OCI-LY7 (cell line): ENCODE results near the gene PPARG. TPM values are rescaled to one million over a fixed set of nuclear protein-coding genes. Genes with fewer than 3 reads are reported as not detected.

Experiments used
- BruUV-seq: library from RNA; stranded (reverse); fragments of 400-500 nt; replicated peaks from 2 replicates; lab custom pipeline; 2021; lab: Mats Ljungman, UMichigan
- CTCF ChIA-PET: fragments of 300-600 bp; sonication (Branson Sonifier 250); formaldehyde crosslinking; loops from one replicate; lab custom pipeline; 2022; ENCODE audit warnings: antibody characterized with exemption; ENCODE audit not compliant: unreplicated experiment; lab: Charles Lee
- POLR2A ChIA-PET: fragments of 300-600 bp; sonication (Branson Sonifier 250); formaldehyde crosslinking; loops from one replicate; lab custom pipeline; 2022; ENCODE audit warnings: antibody characterized with exemption; lab: Charles Lee
- DNase-seq: peaks from one replicate; pipeline ENCODE4 v3.0.0-alpha.2; 2015; ENCODE audit warnings: low spot score
- H2AFZ ChIP-seq: fragments of 200-600 bp; sonication (generic), shearing (Covaris generic); 2 replicates; pipeline ENCODE4 v1.6.1; 2014; ENCODE audit warnings: mild to moderate bottlenecking, antibody characterized with exemption, low read length, moderate library complexity
- H3K27ac ChIP-seq: fragments of 200-600 bp; sonication (generic); 2 replicates; pipeline ENCODE4 v1.5.1; 2014; ENCODE audit warnings: mixed run types, low read depth, mild to moderate bottlenecking, moderate library complexity, low read length, inconsistent platforms; ENCODE audit not compliant: poor library complexity, severe bottlenecking
- H3K36me3 ChIP-seq: fragments of 200-600 bp; sonication (generic); 2 replicates; pipeline ENCODE4 v1.6.1; 2014; ENCODE audit warnings: mild to moderate bottlenecking, antibody characterized with exemption, low read length, moderate library complexity, mixed read lengths; ENCODE audit not compliant: insufficient read depth
- H3K4me1 ChIP-seq: fragments of 200-600 bp; sonication (generic); 2 replicates; pipeline ENCODE4 v1.5.1; 2014; ENCODE audit warnings: mild to moderate bottlenecking, low read length; ENCODE audit not compliant: insufficient read depth, poor library complexity, severe bottlenecking
- H3K4me2 ChIP-seq: fragments of 200-600 bp; sonication (generic); 2 replicates; pipeline ENCODE4 v1.6.1; 2014; ENCODE audit warnings: mild to moderate bottlenecking, low read length
- H3K4me3 ChIP-seq: fragments of 200-600 bp; sonication (generic); 2 replicates; pipeline ENCODE4 v1.5.1; 2014; ENCODE audit warnings: mild to moderate bottlenecking, low read depth, low read length; ENCODE audit not compliant: poor library complexity, severe bottlenecking
- H3K79me2 ChIP-seq: fragments of 200-600 bp; sonication (generic); 2 replicates; pipeline ENCODE4 v1.6.1; 2016; ENCODE audit warnings: low read depth, mild to moderate bottlenecking, low read length, moderate library complexity, mixed read lengths; ENCODE audit not compliant: insufficient read depth
- H3K9me2 ChIP-seq: fragments of 200-600 bp; sonication (generic); 2 replicates; pipeline ENCODE4 v1.6.1; 2016; ENCODE audit warnings: mild to moderate bottlenecking, low read length, mixed read lengths; ENCODE audit not compliant: insufficient read depth
- H3K9me3 ChIP-seq: fragments of 200-600 bp; sonication (generic); 2 replicates; pipeline ENCODE4 v1.6.1; 2014; ENCODE audit warnings: mild to moderate bottlenecking, mixed run types, low read length, mixed read lengths
- H4K20me1 ChIP-seq: fragments of 200-600 bp; sonication (generic); 2 replicates; pipeline ENCODE4 v1.6.1; 2014; ENCODE audit warnings: mild to moderate bottlenecking, antibody characterized with exemption, low read length, moderate library complexity, mixed read lengths; ENCODE audit not compliant: insufficient read depth
- CTCF ChIP-seq: fragments of 200-600 bp; sonication (generic); conservative IDR thresholded peaks from 2 replicates; pipeline ENCODE4 v1.5.1; 2014; ENCODE audit warnings: mild to moderate bottlenecking, antibody characterized with exemption, low read length, moderate library complexity, mixed read lengths
- EZH2phosphoT487 ChIP-seq: fragments of 200-600 bp; sonication (generic); IDR thresholded peaks from 2 replicates; pipeline ENCODE4 v1.6.1; 2018; ENCODE audit warnings: low read depth, borderline replicate concordance, mild to moderate bottlenecking, mixed run types, antibody characterized with exemption, low read length, moderate library complexity, mixed read lengths
- intact Hi-C: fragments of 100-400 bp; cut with micrococcal nuclease; formaldehyde crosslinking; loops from one replicate; pipeline ENCODE4 v1.10.0; 2022; ENCODE audit not compliant: unreplicated experiment
- total RNA-seq, 2 experiments: library from RNA; depleted of rRNA in 1 of 2; stranded (reverse); fragments of >200 nt in 1 of 2; shearing (Covaris generic) in 1 of 2; gene quantifications; 2 replicates each; pipeline ENCODE4 v1.2.3, GENCODE V29; 2014 to 2022

The PPARG gene
- total RNA-seq, 2 experiments from 2014 or later, result not detected

GRCh38 chr3:12339701-12340480 is 51.0 kb downstream of the PPARG start:
- no peaks in the 10 kb centered on the region for H3K36me3 ChIP-seq
- no peaks in the 10 kb centered on the region for H3K79me2 ChIP-seq
- no peak overlapping the region for H2AFZ ChIP-seq
- H3K27ac ChIP-seq, result no peak overlapping the region
- no peaks in the 10 kb centered on the region for H3K4me1 ChIP-seq
- no peak overlapping the region for H3K4me2 ChIP-seq
- H3K9me2 ChIP-seq, result no peaks in the 10 kb centered on the region
- H3K4me3 ChIP-seq, result no peak overlapping the region
- H3K9me3 ChIP-seq, result no peaks in the 10 kb centered on the region
- CTCF ChIA-PET, result no interaction called here
- no TSS peak for BruUV-seq
- DNase-seq, result no peak
- TF ChIP-seq EZH2phosphoT487, result no peak
- no peak for TF ChIP-seq CTCF
- no peaks in the 10 kb centered on the region for H4K20me1 ChIP-seq
- intact Hi-C loops, result no loop called here
- POLR2A ChIA-PET, result interaction anchor here (0.6 kb wide), 1 partner anchor 1638 kb away, joined by 3 read pairs; no protein-coding TSS in a partner anchor

- ChIA-PET POLR2A (interaction anchor here (0.6 kb wide), 1 partner anchor 1637 kb away, joined by 3 read pairs; no protein-coding TSS in a partner anchor), CTCF (no interaction called here)
- H3K9me2 ChIP-seq, result no peaks in the 10 kb centered on the region
- no peak overlapping the region for H3K4me2 ChIP-seq
- H4K20me1 ChIP-seq, result no peaks in the 10 kb centered on the region
- no peaks in the 10 kb centered on the region for H3K36me3 ChIP-seq
- H3K4me1 ChIP-seq, result no peaks in the 10 kb centered on the region
- intact Hi-C loops, result no loop called here
- no TSS peak for BruUV-seq
- no peak overlapping the region for H3K27ac ChIP-seq
- no peaks in the 10 kb centered on the region for H3K9me3 ChIP-seq
- no peak overlapping the region for H2AFZ ChIP-seq
- no peaks in the 10 kb centered on the region for H3K79me2 ChIP-seq
- H3K4me3 ChIP-seq, result no peak overlapping the region
- TF ChIP-seq CTCF (no peak), EZH2phosphoT487 (no peak)
- DNase-seq, result no peak
Observed at GRCh38 chr3:12340506-12340905, 51.6 kb downstream of the PPARG start.

GRCh38 chr3:12342151-12342550 is 53.3 kb downstream of the PPARG start:
- BruUV-seq, result no TSS peak
- ChIA-PET POLR2A (interaction anchor here (0.6 kb wide), 1 partner anchor 924 kb away, joined by 4 read pairs; no protein-coding TSS in a partner anchor), CTCF (no interaction called here)
- no peak overlapping the region for H3K4me3 ChIP-seq
- TF ChIP-seq EZH2phosphoT487, result no peak
- TF ChIP-seq CTCF, result no peak
- no peak overlapping the region for H3K27ac ChIP-seq
- no peaks in the 10 kb centered on the region for H3K9me3 ChIP-seq
- no peaks in the 10 kb centered on the region for H4K20me1 ChIP-seq
- H3K4me1 ChIP-seq, result no peaks in the 10 kb centered on the region
- DNase-seq, result no peak
- H3K9me2 ChIP-seq, result no peaks in the 10 kb centered on the region
- H2AFZ ChIP-seq, result no peak overlapping the region
- intact Hi-C loops, result no loop called here
- no peaks in the 10 kb centered on the region for H3K36me3 ChIP-seq
- H3K4me2 ChIP-seq, result no peak overlapping the region
- no peaks in the 10 kb centered on the region for H3K79me2 ChIP-seq
